HEK293T (cell line): ENCODE measurements around the gene CDC45.

ENCODE experiments used
- BHLHE40 ChIP-seq: fragments of 450-650 bp; IDR thresholded peaks from 2 replicates; pipeline ENCODE4 v1.6.1; 2016; ENCODE audit warnings: mild to moderate bottlenecking, moderate library complexity, borderline replicate concordance
- FOXA1 ChIP-seq: fragments of 450-650 bp; IDR thresholded peaks from 2 replicates; pipeline ENCODE4 v1.6.1; 2016; ENCODE audit warnings: mild to moderate bottlenecking
- FOXM1 ChIP-seq: fragments of 450-650 bp; IDR thresholded peaks from 2 replicates; pipeline ENCODE4 v1.6.1; 2017; ENCODE audit warnings: mild to moderate bottlenecking, borderline replicate concordance
- L3MBTL2 ChIP-seq: fragments of 450-650 bp; conservative IDR thresholded peaks from 2 replicates; pipeline ENCODE4 v1.6.1; 2016; ENCODE audit warnings: mild to moderate bottlenecking

DNA sequence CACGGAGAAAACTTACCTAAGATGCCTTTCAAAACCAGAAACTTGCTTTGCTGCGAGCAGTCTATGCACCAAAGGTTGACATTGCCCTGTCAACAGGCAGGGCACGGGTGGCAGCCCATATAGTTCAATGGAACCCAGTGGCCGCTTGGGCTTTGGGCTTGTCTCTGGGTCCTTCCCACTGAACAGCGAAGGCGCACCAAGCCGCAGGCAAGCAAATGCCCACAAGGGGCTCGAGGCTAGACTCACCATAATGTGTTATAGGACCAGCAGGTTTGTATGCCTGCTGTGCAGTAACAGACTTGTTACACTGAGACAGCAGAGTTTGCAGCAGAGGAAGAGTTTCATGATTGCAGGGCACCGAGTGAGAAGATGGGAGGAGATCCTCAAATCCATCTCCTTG lies 24.1 kb downstream of the CDC45 start:
- TF ChIP-seq FOXM1 (no peak), FOXA1 (no peak), BHLHE40 (no peak), L3MBTL2 (no peak)
